Measurements from ENCODE around the gene SP140L.

DNA sequence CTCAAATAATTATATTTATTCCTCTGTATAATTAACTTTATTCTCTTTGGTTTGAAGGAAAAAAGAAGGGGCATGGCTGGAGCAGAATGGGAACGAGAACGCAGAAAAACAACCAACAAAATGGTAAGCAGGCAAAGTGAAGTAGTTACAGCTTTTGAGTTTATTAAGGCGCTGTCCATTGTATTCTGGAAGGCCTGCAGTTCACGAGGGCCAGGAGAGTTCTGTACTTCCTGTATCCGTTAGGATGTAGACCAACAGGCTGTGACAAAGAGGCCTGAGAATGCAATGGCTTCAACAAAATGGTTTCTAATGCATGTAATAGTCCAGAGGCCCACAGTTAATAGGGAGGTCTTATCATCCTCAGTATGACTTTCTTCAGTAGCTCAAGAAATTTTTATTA lies 56.5 kb downstream of the SP140L start:
- TF ChIP-seq, protein P1, sequence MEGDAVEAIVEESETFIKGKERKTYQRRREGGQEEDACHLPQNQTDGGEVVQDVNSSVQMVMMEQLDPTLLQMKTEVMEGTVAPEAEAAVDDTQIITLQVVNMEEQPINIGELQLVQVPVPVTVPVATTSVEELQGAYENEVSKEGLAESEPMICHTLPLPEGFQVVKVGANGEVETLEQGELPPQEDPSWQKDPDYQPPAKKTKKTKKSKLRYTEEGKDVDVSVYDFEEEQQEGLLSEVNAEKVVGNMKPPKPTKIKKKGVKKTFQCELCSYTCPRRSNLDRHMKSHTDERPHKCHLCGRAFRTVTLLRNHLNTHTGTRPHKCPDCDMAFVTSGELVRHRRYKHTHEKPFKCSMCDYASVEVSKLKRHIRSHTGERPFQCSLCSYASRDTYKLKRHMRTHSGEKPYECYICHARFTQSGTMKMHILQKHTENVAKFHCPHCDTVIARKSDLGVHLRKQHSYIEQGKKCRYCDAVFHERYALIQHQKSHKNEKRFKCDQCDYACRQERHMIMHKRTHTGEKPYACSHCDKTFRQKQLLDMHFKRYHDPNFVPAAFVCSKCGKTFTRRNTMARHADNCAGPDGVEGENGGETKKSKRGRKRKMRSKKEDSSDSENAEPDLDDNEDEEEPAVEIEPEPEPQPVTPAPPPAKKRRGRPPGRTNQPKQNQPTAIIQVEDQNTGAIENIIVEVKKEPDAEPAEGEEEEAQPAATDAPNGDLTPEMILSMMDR (IDR thresholded peaks at IDR 0.05 in 8 of 11, conservative IDR thresholded peaks at IDR 0.05 in 3 of 11): no peak
- TF ChIP-seq POLR2A (IDR thresholded peaks at IDR 0.05): no peak
